Activated T-cell treated with anti-CD3 and anti-CD28 coated beads for 4 hours (primary cell): ENCODE data around the gene CCL14.
A peak's percentile ranks its signal among the peaks of the same experiment; 100 is the strongest.
"Not testable (repeated sequence)": the region's sequence is repeated elsewhere in the genome, so short reads cannot be mapped to it uniquely, and the experiment has no call there.

ENCODE experiments used
- DNase-seq: peaks from one replicate; pipeline ENCODE4 v3.0.0-alpha.2; 2020

Gene CCL14

GRCh38 chr17:35984140-35984539 lies 2.4 kb downstream of the CCL14 start:
- no peak for DNase-seq

GRCh38 chr17:35982409-35983191 lies 3.9 kb downstream of the CCL14 start:
- no peak for DNase-seq

- no peak for DNase-seq
Observed at GRCh38 chr17:35981908-35982330, 4.6 kb downstream of the CCL14 start.

- no peak for DNase-seq
Observed at GRCh38 chr17:35981246-35981645, 5.3 kb downstream of the CCL14 start, which contains the start of gene CCL16. Gene CCL16, minus strand, starts transcription at chr17:35981497. Its CDS starts 77 bp downstream, at chr17:35981420.

GRCh38 chr17:35978346-35978745 lies 8.2 kb downstream of the CCL14 start:
- no peak for DNase-seq

- no peak for DNase-seq
Observed at GRCh38 chr17:35977509-35977908, 9.0 kb downstream of the CCL14 start.

GRCh38 chr17:35973333-35974260 lies 12.9 kb downstream of the CCL14 start:
- DNase-seq = no peak

GRCh38 chr17:35972945-35973332 lies 13.6 kb downstream of the CCL14 start:
- no peak for DNase-seq

- DNase-seq = no peak
Observed at GRCh38 chr17:35972535-35972934, 14.0 kb downstream of the CCL14 start.

GRCh38 chr17:35972066-35972465 lies 14.5 kb downstream of the CCL14 start:
- no peak for DNase-seq

GRCh38 chr17:35969558-35970380 lies 16.8 kb downstream of the CCL14 start:
- DNase-seq = peak; percentile 52

- DNase-seq = no peak
Observed at GRCh38 chr17:35968520-35969054, 17.9 kb downstream of the CCL14 start.

GRCh38 chr17:35965272-35965671 lies 21.3 kb downstream of the CCL14 start:
- DNase-seq = no peak

GRCh38 chr17:35963663-35964062 lies 22.9 kb downstream of the CCL14 start:
- DNase-seq = no peak

GRCh38 chr17:35953720-35954119 lies 32.8 kb downstream of the CCL14 start:
- DNase-seq = no peak

GRCh38 chr17:35949401-35949800 lies 37.1 kb downstream of the CCL14 start:
- DNase-seq = no peak

- no peak for DNase-seq
Observed at GRCh38 chr17:35948092-35948491, 38.4 kb downstream of the CCL14 start.

GRCh38 chr17:35947156-35947585 lies 39.4 kb downstream of the CCL14 start:
- DNase-seq = peak; percentile 18

GRCh38 chr17:35944151-35944550 lies 42.4 kb downstream of the CCL14 start:
- no peak for DNase-seq

- DNase-seq = no peak
Observed at GRCh38 chr17:35943537-35943936, 43.0 kb downstream of the CCL14 start, which contains the start of gene LYZL6. Gene LYZL6, minus strand, starts transcription at chr17:35943713. Its CDS starts 4,357 bp downstream, at chr17:35939356.

GRCh38 chr17:35942588-35943186 lies 43.8 kb downstream of the CCL14 start:
- no peak for DNase-seq

GRCh38 chr17:35938492-35938891 lies 48.0 kb downstream of the CCL14 start:
- not testable (repeated sequence) for DNase-seq
